GM18502 (cell line): ENCODE data around the gene ADD2.
"Not testable (repeated sequence)": the region's sequence is repeated elsewhere in the genome, so short reads cannot be mapped to it uniquely, and the experiment has no call there.

ENCODE experiments used
- ATAC-seq: cut with Tn5 transposase; IDR thresholded peaks from one replicate; pipeline ENCODE4 v1.9.1; 2021; ENCODE audit warnings: mild to moderate bottlenecking; ENCODE audit not compliant: unreplicated experiment, poor library complexity

The ADD2 gene

GRCh38 chr2:70651014-70651413, 117.0 kb downstream of the ADD2 start:
- ATAC-seq = no peak

- ATAC-seq = no peak
These were observed 119.0 kb downstream of the ADD2 start for GRCh38 chr2:70648961-70649360.

- peak; percentile 65 for ATAC-seq
These were observed 120.0 kb downstream of the ADD2 start for GRCh38 chr2:70647873-70648481.

- ATAC-seq = no peak
These were observed 121.6 kb downstream of the ADD2 start for GRCh38 chr2:70646420-70646818.

GRCh38 chr2:70645733-70646419, 122.1 kb downstream of the ADD2 start:
- ATAC-seq = no peak

- ATAC-seq = no peak
These were observed 124.3 kb downstream of the ADD2 start for GRCh38 chr2:70643715-70644114.

GRCh38 chr2:70641263-70641784, 126.7 kb downstream of the ADD2 start:
- no peak for ATAC-seq

GRCh38 chr2:70639841-70640436, 128.1 kb downstream of the ADD2 start:
- no peak for ATAC-seq

- ATAC-seq = no peak
These were observed 129.4 kb downstream of the ADD2 start for GRCh38 chr2:70638561-70638960.

GRCh38 chr2:70633508-70633907, 134.5 kb downstream of the ADD2 start:
- ATAC-seq = no peak

- no peak for ATAC-seq
These were observed 135.0 kb downstream of the ADD2 start for GRCh38 chr2:70632966-70633365.

GRCh38 chr2:70632388-70632787, 135.6 kb downstream of the ADD2 start:
- ATAC-seq = no peak

- no peak for ATAC-seq
These were observed 137.2 kb downstream of the ADD2 start for GRCh38 chr2:70630761-70631160.

GRCh38 chr2:70627211-70627898, 140.6 kb downstream of the ADD2 start:
- no peak for ATAC-seq

GRCh38 chr2:70626254-70626990, 141.6 kb downstream of the ADD2 start:
- no peak for ATAC-seq

GRCh38 chr2:70621536-70621935, 146.5 kb downstream of the ADD2 start:
- not testable (repeated sequence) for ATAC-seq

GRCh38 chr2:70620020-70620419, 148.0 kb downstream of the ADD2 start:
- ATAC-seq = no peak

- ATAC-seq = no peak
These were observed 148.8 kb downstream of the ADD2 start for GRCh38 chr2:70619167-70619566.

- no peak for ATAC-seq
These were observed 151.8 kb downstream of the ADD2 start for GRCh38 chr2:70616168-70616694.

- ATAC-seq = no peak
These were observed 152.8 kb downstream of the ADD2 start for GRCh38 chr2:70615222-70615621.
